Gastroesophageal sphincter (tissue), 3 donors: ENCODE results near the gene H2AZ1.

Experiments used
- CTCF ChIP-seq, 4 experiments: fragments of 200-600 bp in 2 of 4; fragments of 450-650 bp in 2 of 4; sonication (generic) in 1 of 4; IDR thresholded peaks; one replicate each; pipeline ENCODE4 v1.5.1; 2017 to 2019; ENCODE audit warnings: antibody characterized with exemption in 4 of 4, mild to moderate bottlenecking in 2 of 4, moderate library complexity in 2 of 4
- POLR2A ChIP-seq, 2 donors: fragments of 450-650 bp; IDR thresholded peaks; one replicate each; pipeline ENCODE4 v1.6.1; 2017; ENCODE audit warnings: antibody characterized with exemption in 2 of 2, mild to moderate bottlenecking in 2 of 2, moderate library complexity in 1 of 2

- peak in 1 of 4 experiments; percentile 10 for TF ChIP-seq CTCF (IDR thresholded peaks at IDR 0.05)
- TF ChIP-seq POLR2A (IDR thresholded peaks at IDR 0.05): no peak
Measured at GRCh38 chr4:99998062-99998867, 48.2 kb upstream of the H2AZ1 start.
